KOPT-K1 (cell line): ENCODE results near the gene SFXN5.

Experiments used
- H3K27ac ChIP-seq: fragments of 200-600 bp; sonication (generic); 2 replicates; pipeline ENCODE4 v1.5.1; 2016; ENCODE audit warnings: antibody characterized with exemption, mild to moderate bottlenecking, low read depth, low read length; ENCODE audit not compliant: poor library complexity, severe bottlenecking
- H3K36me3 ChIP-seq: fragments of 200-600 bp; sonication (generic); 2 replicates; pipeline ENCODE4 v1.5.1; 2017; ENCODE audit warnings: antibody characterized with exemption, mild to moderate bottlenecking, low read length, moderate library complexity; ENCODE audit not compliant: insufficient read depth
- H3K9me3 ChIP-seq: fragments of 200-600 bp; sonication (generic); 2 replicates; pipeline ENCODE4 v1.5.1; 2017; ENCODE audit warnings: antibody characterized with exemption, low read length, mild to moderate bottlenecking; ENCODE audit not compliant: insufficient read depth, poor library complexity, severe bottlenecking

Gene SFXN5

DNA sequence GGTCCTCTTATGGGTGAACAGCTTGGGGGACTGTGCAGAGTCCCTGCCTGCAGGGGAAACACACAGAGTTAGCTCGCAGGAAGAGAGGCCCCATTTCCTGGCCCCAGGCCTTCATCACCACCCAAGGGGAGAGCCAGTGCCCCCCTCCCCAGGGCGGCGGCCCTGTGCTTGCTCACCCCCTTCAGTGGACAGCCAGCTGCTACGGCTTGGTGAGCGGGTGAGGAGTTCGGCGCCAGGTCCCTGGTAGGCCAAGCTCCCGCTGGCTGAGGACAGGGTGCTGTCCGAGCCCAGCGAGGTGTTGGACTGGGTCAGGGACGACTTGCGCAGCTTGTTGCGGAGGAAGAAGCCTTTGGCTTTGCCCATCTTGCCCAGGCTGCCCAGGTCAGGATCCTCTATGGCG lies 17.2 kb upstream of the SFXN5 start:
- Histone ChIP-seq H3K27ac (no peak overlapping the region), H3K9me3 (no peaks in the 10 kb centered on the region), H3K36me3 (no peaks in the 10 kb centered on the region)

DNA sequence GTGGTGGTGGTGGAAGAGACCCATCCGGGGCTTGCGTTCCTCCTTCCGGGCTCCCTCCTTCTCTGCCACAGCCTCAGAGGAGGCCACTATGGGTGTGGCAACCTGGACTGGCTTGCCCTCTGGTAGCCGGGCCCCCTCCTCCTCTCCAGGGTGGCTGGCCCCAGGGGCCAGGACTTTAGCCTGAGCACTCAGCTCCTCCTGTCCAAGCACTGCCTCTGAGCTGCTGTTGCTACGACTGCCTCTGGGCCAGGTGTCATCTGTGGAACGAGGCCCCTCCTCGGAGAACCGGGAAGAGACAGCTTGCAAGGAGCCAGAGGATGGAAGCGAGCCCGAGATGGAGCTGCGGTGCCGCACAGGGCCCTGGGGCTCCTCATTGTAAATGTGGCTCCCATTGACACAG lies 16.7 kb upstream of the SFXN5 start:
- H3K27ac ChIP-seq = no peak overlapping the region
- no peaks in the 10 kb centered on the region for H3K9me3 ChIP-seq
- H3K36me3 ChIP-seq = no peaks in the 10 kb centered on the region

DNA sequence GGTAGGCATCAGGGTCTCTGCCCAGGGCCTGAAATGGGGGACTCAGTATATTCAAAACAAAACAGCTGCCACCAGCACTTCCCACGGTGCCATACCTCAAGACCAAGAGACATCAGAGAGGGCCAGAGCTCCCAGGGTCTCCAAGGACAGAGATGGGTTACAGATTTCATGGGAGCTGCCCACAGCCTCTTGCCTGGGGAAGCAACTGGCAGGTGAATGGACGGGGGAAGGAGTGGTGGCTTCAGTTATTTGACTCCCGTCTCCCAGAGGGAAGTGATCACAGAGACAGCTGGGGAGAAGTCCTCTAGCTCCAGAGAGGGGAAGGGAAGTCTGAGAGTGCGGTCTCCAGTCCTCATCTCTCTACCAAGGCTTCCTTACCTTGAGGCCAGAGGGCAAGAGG lies 15.8 kb upstream of the SFXN5 start:
- H3K9me3 ChIP-seq = no peaks in the 10 kb centered on the region
- H3K36me3 ChIP-seq = no peaks in the 10 kb centered on the region
- no peak overlapping the region for H3K27ac ChIP-seq

DNA sequence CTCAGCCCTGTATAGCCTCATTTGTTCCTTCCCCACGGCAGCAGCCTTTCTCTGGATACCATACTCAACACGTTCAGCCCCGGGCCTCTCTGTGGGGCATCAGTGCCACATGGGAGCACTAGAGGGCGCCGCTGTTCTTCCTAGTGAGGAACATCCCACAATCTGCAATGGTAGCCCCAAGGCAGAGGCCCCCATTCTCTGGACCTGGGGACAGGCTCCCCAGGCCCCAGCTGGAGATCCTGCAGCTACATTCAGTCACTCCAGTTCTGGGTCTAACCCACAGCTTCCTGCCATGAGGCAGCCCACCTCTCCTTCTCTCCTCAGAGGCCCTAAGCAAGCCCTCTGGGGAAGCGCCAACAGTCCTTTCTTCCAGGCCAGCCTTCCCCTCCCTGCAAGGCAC lies 14.2 kb upstream of the SFXN5 start:
- Histone ChIP-seq H3K27ac (no peak overlapping the region), H3K36me3 (no peaks in the 10 kb centered on the region), H3K9me3 (no peaks in the 10 kb centered on the region)

DNA sequence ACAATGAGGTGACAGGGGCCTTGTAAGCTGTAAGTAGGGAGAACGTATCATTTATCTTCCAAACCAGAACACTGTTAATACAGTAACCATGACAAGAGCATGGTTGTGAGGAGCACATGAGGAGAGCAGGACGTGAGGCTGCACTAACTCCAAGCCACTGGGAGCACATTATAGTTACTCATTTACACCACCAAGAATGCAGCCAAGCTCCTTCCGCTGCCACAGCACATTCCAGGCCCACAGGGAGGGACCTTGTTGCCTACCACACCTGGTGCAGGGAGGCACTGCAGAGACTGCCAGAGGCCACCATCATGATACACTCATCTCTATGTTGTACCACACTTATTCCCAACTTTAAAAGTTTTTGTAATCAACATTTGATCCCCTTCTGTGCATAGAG lies 13.5 kb upstream of the SFXN5 start:
- Histone ChIP-seq H3K27ac (no peak overlapping the region), H3K36me3 (no peaks in the 10 kb centered on the region), H3K9me3 (no peaks in the 10 kb centered on the region)

DNA sequence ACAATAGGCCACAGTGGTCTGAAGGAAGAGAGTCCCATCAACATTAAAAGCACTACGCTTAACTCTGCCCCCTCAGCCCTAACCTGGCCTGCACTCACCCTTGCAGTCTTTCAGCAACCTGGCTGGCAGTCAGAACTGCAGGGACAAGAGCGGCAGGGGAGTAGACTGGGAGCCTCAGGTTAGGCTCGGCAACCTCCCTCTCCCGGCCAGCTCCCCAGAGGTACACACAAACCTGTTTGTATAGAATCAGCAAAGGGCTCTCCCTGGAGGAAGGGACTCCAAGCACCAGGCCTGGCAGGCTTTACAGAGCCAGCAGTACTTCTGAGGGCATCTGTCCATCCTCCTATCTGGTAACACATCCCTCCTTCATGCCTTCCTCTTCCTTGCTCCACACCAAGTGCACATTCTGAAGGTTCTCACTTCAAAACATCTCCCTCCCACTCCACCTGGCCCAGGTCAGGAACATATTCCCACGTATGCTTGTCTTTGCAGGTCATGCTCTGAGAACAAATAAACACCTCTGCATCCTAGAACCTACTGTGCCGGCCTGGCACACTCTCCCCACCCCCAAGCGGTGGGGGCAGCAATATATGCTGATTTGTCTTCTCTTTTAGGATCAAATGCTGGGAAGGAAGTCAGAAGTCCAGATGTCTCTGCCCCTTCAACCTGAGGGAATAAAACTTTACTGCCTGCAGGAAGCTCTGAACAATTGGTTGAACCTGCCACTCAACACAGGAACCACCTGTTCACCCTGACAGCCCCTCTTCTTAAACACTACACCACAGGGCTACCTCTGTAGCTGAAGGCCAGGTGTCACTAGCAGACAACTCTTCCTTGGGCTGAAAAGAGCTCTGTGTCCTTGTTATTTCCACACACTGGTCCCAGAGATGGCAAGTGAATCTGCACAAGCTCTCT lies 12.6 kb upstream of the SFXN5 start:
- Histone ChIP-seq H3K36me3 (no peaks in the 10 kb centered on the region), H3K9me3 (no peaks in the 10 kb centered on the region), H3K27ac (no peak overlapping the region)

DNA sequence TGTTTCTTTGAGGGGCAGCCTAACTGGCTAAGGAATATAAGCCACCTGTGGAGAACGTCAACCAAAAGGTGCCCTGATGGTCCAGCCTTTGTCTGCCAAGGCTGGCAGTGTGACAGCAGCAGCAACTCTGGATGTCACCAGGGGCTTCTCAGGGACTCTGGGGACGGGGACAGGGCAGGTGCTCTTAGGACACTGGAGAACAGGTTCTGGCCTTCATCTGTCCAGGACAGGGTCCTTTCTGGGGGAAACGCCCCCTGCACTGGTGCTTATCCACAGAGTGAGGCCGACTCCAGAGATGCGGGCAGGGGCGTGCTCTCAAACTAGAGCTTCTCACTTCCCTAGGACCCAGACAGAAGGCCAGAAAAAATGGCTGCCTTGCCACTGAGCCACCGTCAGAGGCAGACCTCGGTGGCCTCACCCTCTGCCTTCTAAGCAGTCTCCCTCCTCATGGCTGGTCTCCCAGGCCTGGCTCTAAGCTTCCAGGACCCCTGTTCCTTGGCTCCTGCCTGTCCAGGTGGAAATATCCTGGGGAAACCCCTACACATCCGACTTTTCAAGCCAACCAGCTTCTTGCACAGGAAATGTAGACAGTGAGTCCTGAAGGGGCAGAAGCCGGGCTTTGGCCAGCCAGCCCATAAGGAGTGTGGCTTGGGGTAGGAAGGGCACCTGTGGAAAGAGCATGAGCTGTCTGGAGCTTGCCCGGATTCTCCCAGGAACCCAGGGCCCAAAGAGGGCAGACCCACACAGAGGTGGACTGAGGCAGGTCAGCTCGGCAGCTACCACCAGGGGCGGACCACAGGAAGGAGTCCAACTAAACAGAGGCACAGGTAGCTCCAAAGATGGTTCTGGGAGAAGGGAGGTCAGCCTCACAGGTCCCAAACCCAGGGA lies 11.3 kb upstream of the SFXN5 start:
- no peaks in the 10 kb centered on the region for H3K9me3 ChIP-seq
- no peaks in the 10 kb centered on the region for H3K36me3 ChIP-seq
- no peak overlapping the region for H3K27ac ChIP-seq

DNA sequence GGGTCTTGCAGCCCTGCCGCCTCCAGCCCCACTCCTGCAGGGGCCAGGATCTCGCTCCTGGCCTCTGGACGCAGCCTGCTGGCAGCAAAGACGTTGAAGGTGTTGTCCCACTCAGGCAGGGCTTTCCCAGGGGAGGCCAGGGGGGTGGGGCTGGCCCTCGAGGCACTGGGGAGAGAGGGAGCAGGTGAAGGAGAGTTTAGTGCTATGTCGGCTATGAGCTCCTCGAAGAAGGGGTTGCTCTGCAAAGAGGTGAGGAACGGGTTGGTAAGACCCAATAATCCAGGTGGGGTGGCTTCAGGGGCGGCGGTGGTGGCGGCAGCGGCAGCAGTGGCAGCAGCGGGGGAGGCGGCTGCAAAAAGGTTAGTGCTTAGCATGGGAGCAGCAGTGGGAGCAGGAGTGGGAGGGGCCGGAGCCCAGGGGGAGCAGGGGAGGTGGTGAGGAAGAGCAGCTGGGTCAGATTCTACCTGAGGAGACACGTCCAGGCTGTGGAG lies 9.7 kb upstream of the SFXN5 start:
- Histone ChIP-seq H3K36me3 (no peaks in the 10 kb centered on the region), H3K9me3 (no peaks in the 10 kb centered on the region), H3K27ac (no peak overlapping the region)

DNA sequence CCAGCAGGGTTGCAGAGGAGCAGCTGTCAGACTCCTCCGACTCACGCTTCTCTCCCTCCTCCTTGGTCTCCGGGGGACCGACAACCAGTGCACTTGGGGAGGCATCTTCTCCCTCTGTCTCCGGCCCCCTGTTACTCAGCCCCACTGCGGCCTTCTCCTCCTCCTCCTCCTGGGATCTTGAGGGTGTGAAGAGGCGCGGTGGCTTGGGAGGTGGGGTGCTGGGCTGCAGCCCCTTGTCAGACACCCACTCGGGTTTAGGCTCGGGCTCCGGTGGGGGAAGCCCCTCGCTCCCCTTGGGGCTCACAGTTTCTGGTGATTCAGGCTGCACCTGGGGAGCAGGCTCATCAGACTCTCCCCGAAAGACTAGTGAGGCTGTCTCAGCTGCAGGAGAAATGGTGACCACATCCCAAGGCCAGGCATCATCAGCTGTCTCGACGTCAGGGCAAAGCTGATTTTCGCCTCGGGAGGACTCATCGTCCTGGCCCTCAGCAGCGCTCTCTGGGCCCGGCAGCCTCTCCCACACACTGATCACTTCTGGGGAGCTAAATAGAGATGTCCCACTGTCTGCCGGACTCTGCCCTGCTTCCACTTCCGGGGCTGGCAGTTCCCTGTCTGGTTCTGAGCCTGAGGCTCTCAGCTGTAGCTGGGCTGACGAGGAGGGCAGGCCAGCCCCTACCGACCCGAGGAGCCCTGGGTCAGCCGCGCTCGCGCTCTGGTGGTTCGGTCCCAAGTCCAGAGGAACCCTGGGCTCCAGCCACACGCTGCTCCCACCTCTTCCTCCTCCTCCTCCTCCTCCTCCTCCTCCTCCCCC lies 9.0 kb upstream of the SFXN5 start:
- Histone ChIP-seq H3K36me3 (no peaks in the 10 kb centered on the region), H3K27ac (no peak overlapping the region)

DNA sequence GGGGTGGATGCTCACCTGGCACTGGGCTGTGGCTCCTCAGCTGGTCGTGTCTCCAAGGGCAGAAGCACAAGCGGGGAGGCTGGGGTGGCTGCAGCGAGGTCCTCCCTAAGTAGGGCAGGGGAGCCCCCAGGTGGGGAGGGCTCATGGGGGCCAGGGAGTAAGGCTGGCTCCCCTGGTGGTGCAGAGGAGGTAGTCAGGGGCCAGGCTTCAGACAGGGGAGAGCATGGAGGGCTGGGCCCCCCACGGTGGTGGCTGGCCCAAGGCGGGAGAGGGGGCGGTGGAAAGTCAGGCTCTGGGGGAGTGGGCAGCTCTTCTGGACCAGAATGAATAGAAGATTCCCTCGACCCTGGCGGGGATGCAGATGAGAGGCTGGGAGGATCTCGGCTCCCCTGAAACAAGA lies 8.1 kb upstream of the SFXN5 start:
- Histone ChIP-seq H3K36me3 (no peaks in the 10 kb centered on the region), H3K9me3 (no peaks in the 10 kb centered on the region), H3K27ac (no peak overlapping the region)

More for the DNA sequence above, 9.0 kb upstream of the SFXN5 start:
- no peaks in the 10 kb centered on the region for H3K9me3 ChIP-seq

DNA sequence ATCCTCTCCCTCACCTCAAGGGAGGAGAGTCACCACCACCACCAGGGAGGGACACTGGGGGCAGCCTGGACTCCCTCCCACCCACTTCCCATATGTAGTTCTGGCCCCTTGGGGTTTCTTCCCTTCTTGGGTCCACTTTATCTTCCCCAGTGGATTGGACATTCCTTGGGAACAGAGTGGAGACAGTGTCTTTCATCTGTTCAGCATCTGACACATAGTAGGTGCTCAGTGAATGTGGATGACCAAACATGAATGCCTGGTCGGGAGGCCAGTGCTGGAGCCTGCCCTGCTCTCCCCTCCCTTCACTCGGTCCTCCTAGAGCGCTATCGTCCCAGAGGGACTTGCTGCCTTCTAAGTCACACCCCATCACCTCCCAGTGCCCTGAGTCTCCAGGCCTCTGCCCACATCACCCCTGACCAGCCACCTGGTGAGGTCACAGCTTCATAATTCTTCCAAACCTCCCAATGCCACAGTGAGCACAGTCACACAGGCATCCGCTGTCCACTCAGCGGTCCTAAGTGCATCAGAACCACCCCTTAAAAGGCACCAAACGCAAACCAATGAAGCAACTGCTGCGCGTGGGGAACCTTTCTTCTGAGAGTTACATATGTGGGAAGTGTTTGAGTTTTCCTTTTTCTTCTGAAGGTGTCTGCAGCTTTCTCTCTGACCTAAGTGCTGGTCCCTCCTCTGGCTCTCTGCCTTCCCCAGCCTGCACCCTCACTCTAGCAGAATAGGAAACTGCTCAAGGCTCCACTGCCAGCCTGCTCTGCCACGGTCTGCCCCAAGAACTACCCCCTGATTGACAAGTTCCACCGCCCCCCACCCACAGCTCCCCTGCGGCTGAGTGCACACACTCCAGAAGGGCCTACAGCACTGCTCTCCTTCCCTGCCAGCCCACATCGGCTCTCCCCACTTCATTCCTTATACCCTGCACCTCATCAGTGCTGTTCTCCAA lies 7.2 kb upstream of the SFXN5 start:
- H3K27ac ChIP-seq = no peak overlapping the region
- H3K9me3 ChIP-seq = no peaks in the 10 kb centered on the region
- H3K36me3 ChIP-seq = no peaks in the 10 kb centered on the region

DNA sequence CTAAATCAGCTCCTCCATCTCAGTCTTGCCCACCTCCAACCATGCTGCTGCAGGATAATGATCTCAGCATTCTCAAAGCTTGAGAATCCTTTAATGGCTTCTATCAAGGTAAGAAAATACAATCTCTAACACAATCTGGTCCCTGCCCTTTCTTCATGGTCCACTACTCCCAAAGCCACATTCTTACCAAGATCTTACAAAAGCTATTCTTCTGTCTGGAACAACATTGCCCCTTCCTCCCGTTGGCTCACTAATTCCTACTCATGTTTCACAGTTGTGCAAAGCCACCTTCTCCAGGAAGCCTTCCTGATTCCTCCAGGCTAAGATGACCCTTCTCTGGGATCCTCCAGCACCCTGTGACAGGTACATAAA lies 5.9 kb upstream of the SFXN5 start:
- Histone ChIP-seq H3K36me3 (no peaks in the 10 kb centered on the region), H3K9me3 (no peaks in the 10 kb centered on the region), H3K27ac (no peak overlapping the region)

DNA sequence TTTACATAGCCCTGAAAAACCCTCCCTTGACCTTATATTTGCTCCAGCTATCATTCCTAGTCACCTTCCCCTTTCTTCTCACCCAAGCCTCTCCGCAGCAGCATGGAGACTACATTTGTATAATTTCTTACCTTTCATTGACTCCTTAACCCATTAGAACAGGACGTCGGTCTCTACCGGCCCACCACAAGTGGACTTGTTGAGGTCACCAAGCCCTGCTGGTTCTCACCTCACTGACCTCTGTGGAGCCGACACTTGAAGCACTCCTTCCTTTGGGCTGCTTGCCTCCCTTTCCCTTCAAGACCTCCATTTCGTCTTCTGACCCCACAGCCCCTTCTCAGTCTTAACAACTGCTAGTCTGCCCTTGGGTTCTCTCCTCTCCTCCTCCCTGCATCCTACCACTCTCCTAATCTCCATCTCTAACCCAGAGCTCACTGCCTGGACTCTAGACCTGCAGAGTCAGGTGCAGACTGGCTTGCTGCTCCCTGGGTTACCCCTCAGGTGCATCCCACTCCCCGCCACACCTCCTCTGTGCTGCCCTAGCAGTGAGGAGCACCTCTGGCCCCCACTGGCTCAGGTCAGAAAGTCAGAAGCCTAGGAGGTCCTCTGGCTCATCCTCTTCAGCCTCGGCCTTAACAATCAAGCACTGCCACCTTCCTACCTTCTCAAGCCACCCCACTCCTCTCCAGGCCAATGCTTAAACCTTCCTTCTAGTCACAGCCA lies 5.3 kb upstream of the SFXN5 start:
- no peak overlapping the region for H3K27ac ChIP-seq
- H3K36me3 ChIP-seq = no peaks in the 10 kb centered on the region
- H3K9me3 ChIP-seq = no peaks in the 10 kb centered on the region
